NCI-H748 treated with DMSO at 0.1 percent for 48 hours (cell line): Measurements from ENCODE around the gene ANKRD24.
"Not testable (repeated sequence)": the region's sequence is repeated elsewhere in the genome, so short reads cannot be mapped to it uniquely, and the experiment has no call there.

Source experiments
- DNase-seq: peaks from one replicate; lab custom pipeline; 2025; lab: John Stamatoyannopoulos, UW

ANKRD24 gene

GRCh38 chr19:4197625-4198466, 15.4 kb downstream of the ANKRD24 start:
- no peak for DNase-seq

DNA sequence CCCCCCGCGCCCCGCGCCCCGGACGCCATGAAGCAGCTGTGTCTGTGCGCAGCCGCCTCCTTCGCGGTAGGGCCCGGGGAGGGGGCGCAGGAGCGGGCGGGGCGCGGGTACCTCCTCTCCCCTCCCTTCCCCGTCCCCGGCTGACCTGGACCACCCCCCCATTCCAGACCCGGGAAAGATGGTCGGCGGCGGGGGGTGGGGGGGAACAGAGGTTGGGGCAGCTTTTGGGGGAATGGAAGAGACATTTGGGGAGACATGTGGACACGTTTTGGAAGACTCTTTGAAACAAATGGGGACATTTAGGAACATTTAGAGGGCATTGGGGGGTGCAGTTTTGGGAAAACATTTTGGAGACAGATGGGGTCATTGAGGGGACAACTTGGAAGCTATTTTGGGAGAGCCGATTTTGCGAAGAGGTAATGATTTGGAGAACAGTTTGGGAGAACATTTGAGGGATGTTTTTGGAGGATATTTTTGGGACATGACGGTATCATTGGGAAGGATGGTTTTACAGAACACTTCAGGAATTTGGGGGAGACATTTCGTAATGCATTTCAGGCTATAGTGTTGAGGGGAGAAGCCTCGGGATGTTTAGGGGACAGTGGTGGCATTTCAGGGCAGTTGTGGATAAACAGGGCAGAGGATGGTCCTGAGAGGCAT, 16.1 kb downstream of the ANKRD24 start:
- no peak for DNase-seq

DNA sequence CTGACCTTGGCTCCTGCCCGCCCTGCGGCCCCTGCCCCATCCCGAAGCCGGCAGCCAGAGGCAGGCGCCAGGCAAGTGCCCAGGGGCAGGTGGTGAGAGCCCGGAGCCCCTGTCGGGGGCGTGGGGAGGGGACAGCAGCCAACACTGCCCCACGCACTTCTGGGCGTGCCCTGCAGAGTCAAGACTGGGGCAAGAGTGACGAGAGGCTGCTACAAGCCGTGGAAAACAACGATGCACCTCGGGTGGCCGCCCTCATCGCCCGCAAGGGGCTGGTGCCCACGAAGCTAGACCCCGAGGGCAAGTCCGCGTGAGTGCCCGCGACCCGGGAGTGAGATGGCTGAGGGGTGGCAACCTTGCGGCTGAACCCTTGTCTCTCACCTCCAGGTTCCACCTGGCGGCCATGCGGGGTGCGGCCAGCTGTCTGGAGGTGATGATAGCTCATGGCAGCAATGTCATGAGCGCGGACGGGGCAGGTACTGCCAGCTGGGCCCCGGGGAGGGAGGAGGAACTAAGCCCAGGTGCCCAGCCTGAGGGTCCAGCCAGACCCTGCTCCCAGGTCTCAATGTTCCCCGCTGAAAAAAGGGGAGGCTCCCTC, 17.3 kb downstream of the ANKRD24 start:
- DNase-seq = no peak

DNA sequence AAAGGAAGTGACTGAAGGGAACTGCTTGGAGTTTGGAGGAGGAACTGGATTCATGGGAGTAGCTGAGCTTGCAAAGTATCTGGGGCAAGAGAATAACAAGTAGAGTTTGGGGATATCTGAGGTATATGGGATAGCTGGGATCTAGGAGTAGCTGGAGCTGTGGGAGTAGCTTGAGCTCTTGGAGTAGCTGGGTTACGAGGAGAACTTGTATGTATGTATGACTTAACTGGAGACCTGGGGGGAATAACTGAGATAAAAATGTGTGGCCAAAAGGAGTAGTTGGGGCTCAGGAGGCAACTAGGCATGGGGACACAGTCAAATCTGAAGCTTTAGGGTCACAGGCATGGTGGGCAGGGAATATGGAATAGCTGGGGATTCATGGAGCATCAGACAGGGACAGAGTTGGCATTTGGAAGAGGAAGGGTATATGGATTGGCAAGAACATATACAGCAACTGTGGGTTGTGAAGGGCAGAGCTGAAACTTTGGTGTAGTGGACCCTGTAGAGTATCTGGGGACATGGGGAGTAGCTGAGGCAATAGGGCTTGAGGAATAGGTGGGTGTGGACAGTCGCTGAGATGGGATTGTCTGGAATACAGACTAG, 18.6 kb downstream of the ANKRD24 start:
- DNase-seq = no peak

DNA sequence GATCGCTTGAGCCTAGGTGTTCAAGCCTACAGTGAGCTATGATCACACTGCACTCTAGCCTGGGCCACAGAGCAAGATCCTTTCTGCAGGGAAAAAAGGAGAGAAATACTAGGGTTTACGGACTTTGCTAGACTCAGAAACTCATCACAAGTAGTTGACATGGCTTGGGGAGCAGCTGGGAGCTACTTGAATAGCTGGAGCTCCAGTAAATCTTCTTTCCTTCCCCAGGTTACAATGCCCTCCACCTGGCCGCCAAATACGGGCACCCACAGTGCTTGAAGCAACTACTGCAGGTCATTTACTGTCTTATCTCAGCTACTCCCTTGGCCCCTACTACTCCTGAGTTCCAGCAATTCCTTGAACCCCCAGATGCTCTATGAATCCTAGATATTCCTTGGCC, 19.3 kb downstream of the ANKRD24 start:
- no peak for DNase-seq

DNA sequence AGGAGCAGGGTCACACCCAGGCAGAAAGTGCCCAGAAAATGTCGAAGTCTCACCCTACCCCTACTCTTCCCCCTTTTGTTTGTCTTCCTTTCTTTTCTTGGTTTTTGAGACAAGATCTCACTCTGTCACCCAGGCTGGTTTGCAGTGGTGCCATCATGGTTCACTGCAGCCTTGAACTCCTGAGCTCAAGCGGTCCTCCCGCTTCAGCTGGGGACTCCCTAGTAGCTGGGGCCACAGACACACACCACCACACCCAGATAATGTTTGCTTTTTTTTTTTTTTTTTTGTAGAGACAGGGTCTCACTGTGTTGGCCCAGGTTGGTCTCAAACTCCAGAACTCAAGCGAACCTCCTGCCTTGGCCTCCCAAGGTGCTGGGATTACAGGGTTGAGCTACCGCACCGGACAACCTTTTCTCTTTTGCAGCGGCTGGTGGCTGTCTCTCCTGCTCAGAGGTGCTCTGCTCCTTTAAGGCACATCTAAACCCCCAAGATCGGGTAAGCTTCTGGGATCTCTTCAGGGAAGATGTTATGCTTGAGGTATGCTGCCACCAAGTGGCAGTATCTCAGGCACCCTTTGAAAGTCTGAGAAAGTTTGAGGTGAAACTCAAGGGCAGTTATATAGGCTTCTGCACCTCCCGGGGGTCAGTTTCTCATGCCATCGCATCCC, 24.5 kb downstream of the ANKRD24 start:
- no peak for DNase-seq

DNA sequence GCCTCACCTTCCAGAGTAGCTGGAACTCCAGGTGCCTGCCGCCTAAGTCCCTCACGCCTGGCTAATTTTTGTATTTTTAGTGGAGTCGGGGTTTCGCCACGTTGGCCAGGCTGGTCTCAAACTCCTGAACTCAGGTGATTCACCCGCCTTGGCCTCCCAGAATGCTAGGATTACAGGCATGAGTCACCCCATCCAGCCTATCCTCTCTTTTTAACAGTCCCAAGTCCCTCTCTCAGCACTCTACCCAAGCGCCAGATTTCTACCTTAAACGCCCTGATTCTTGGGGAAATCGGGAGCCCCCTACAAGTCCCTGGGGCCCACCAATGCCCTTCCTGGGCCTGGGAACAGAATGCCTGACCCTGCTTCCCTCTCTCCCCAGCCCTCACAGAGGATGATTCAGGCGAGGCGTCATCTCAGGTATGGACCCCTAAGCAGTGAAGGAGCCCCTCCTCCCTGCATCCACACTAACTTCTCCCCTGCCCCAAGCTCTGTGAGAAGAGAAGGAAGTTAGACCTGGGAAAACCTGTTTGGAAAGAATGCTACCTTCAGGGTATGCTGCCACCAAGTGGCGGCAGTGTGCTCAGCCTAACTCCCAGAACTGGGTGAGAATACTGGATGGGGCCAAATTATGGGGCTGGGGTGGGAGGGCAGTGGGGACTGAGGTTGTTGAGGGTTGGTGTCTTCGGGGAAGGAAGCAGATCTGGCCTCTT, 26.1 kb downstream of the ANKRD24 start:
- no peak for DNase-seq

- no peak for DNase-seq
Observed at GRCh38 chr19:4210166-4210731, 27.8 kb downstream of the ANKRD24 start.

DNA sequence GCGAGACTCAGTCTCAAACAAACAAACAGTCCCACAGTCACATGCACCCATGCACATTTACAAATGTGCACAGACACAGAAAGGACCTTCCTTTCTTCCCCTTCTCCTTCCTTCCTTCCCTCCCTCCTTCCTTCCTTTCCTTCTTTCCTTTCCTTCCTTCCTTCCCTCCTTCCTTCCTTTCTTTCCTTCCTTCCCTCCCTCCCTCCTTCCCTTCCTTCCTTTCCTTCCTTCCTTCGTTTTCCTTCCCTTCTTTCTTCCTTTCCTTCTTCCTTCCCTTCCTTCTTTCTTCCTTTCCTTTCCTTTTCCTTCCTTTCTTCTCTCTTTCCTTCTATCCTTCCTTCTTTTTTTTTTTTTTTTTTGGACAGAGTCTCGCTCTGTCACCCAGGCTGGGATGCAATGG, 30.6 kb downstream of the ANKRD24 start:
- DNase-seq = no peak

DNA sequence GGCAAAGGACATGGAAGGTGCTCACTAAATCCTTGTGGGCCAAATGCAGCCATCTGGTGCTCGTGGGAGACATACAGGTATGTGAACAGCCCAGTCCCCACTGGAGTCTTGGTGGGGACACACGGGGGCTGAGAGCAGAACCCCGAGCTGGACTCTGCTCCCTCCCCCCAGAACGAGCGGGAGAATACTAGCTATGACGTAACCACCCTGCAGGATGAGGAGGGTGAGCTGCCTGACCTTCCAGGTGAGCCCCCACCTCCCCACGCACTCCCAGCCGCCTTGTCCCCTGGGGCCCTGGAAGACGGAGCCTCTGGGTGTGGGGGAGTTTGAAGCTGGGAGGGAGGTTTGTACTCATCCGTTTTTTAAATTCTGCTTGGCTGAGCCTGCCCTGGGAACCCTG, 33.3 kb downstream of the ANKRD24 start:
- DNase-seq = no peak

DNA sequence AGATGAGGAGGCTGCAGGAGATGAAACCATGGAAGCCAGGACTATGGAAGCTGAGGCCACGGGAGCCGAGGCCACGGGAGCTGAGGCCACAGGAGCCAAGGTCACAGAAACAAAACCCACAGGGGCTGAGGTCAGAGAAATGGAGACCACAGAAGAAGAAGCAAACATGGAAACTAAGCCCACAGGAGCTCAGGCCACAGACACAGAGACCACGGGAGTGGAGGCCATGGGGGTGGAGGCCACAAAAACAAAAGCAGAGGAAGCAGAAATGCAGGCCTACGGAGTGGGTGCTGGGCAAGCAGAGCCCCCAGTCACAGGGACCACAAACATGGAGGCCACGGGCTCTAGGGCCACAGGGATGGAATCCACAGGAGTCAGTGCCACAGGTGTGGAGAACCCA, 34.4 kb downstream of the ANKRD24 start:
- no peak for DNase-seq

DNA sequence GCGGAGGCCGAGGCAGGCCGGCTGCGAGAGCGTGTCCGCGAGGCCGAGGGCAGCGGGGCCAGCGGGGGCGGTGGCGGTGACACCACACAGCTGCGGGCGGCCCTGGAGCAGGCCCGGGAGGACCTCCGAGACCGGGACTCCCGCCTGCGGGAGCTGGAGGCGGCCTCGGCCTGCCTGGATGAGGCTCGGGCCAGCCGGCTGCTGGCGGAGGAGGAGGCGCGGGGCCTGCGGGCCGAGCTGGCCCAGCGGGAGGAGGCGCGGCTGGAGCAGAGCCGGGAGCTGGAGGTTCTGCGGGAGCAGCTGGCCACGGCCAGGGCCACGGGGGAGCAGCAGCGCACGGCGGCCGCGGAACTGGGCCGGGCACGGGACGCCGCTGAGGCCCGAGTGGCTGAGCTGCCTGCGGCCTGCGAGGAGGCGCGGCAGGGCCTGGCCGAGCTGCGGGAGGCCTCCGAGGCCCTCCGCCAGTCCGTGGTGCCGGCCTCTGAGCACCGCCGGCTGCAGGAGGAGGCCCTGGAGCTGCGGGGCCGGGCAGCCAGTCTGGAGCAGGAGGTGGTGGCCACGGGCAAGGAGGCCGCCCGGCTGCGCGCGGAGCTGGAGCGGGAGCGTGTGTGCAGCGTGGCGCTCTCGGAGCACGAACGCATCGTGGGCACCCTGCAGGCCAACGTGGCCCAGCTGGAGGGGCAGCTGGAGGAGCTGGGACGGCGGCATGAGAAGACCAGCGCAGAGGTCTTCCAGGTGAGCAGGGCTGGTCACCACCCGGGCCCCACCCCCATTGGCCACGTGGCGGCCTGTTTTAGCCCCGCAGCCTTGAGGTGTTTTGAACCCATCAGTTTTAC, 35.2 kb downstream of the ANKRD24 start:
- no peak for DNase-seq

- DNase-seq = not testable (repeated sequence)
Observed at GRCh38 chr19:4218523-4218922, 36.0 kb downstream of the ANKRD24 start.

GRCh38 chr19:4220188-4220587, 37.7 kb downstream of the ANKRD24 start:
- DNase-seq = no peak

DNA sequence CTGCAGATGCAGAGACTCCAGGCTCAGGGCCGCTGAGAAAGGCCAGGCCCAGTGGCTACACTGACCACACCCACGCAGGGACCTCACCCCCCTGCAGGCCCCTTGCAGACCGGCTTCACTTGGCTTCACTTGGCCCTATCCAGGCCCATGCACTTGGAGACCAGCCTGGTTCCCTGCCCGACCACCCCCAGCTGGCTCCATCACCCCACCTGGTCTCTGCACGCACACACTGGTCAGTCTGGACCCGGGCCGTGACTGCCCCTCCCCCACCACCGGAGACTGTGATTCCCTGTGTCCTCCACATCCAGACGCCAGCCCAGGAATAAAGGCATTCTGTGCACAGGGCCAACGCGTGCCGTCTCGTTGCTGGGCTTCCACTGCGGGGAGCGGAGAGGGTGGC, 42.0 kb downstream of the ANKRD24 start:
- no peak for DNase-seq

- no peak for DNase-seq
Observed at GRCh38 chr19:4225885-4226284, 43.4 kb downstream of the ANKRD24 start.

DNA sequence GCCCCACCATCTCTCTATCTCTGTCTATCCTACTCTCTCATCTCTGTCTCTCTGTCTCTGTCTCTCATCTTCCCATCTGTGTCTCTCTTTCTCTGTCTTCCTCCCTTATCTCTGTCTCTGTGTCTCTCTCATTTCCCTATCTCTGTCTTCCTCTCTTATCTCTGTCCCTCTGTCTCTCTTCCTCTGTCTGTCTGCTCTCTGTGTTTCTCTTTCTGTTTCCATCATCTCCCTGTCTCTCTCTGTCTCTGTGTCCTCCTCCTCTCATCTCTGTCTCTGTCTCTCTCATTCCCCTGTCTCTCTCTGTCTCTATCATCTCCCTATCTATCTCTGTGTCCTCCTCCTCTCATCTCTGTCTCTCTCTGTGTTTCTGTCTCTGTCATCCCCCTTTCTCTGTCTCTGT, 45.3 kb downstream of the ANKRD24 start:
- DNase-seq = no peak

DNA sequence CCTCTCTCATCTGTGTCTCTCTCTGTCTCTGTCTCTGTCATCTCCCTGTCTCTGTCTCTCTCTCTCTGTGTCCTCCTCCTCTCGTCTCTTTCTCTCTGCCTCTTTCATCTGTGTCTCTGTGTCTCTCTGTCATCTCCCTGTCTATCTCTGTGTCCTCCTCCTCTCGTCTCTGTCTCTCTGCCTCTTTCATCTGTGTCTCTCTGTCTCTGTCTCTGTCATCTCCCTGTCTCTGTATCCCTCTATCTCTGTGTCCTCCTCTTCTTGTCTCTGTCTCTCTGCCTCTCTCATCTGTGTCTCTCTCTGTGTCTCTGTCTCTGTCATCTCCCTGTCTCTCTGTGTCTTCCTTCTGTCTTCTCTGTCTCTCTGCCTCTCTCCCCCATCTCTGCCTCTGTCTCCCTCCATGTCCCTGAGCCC, 46.3 kb downstream of the ANKRD24 start:
- no peak for DNase-seq

DNA sequence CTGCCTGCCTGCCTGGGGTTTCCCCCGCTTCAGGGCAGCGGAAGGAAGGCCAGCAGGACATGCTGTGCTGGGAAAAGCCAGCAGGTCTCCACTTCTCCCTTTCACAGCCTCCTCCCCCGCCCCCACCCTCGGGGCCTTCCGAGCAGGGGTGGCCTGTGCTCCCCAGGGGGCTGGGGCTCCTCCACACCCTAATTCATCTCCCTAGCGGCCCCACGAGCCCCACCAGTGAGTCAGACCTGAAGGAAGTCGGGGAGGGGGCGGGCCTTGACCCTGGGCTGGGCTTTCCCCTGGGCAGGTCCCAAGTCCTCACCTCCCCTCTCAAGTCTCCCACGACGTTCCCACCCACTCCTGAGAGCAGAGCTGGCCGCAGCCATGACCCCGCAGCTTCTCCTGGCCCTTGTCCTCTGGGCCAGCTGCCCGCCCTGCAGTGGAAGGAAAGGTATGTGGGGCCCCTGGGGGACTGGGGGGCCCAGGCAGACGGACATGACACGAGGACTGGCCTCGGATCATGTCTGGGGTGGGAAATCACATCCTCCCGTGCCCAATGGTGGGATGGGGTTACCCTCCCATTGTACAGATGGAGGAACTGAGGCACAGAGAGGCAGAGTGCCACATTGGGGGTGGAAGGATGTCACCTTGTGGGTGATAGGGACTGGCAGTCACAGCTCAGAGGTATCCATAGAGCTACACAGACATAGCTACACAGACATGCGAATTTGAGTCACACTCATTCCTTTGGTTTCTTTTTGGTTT, 46.9 kb downstream of the ANKRD24 start, which contains the start of gene EBI3:
EBI3 (plus strand) TSS at position 345 of the 753 bp plus-strand sequence; CDS start at position 373, 28 bp downstream.
- no peak for DNase-seq
